ENCODE data around the gene C9orf43. TPM values are rescaled to one million over a fixed set of nuclear protein-coding genes. Genes with fewer than 3 reads are reported as not detected.

The C9orf43 gene
- polyA plus RNA-seq, 1 donor from 2014 or later: not detected

DNA sequence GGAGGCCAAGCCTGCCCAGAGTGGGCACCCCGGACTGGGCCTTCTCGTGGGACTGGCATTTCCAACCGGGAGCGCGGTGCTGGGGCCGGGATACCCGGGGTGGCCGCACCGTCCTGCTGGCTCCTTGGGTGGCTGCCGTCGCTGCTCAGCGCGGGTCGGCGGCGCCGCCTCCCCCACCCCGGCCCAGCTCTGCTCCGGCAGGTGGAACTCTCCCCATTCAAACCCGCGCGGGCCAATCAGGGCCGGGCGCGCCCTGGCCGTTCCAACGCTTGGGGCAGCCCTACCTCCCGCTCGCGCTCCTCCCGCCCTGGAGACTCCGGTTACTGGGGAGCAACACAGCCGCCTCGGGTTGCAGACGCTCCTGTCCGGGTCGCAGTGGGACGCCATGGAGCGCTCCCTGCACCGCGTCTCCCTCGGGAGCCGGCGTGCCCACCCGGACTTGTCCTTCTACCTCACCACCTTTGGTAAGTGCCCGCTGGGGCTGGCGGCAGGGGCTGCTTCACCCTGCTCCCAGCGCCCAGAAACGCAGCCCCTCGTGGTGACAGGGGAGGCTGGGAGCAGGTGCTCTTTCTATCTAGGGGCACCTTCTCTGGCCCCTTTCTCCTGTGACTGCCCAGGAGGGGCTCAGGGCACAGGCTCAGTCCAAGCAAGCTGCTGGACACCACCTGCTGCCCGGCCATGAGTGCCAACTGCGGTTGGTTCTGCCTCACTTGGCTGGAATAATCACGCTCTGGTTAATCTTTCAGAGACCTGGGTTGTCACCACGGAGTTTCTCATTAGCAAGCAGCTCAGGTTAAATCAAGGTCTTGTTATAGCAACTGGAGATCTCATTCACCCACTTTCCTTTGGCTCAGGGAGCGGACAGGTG is 53.1 kb downstream of the C9orf43 start, which contains the start of gene RGS3:
Gene RGS3 (plus strand): TSS at position 310 of the 868 bp plus-strand sequence. CDS start 76 bp downstream, at position 386.
- Mint-ChIP-seq H3K36me3 (peaks cover 2% of the 10 kb centered on the region), H3K27me3 (peaks cover 1% of the 10 kb centered on the region), H3K4me3 (no peak within 1 kb of the TSS), H3K4me1 (peaks cover 0 to 2% (median 0%) of the 10 kb centered on the region in 3 donors), H3K9me3 (peaks cover 4 to 6% (median 5%) of the 10 kb centered on the region in 3 donors), H3K27ac (peak within 1 kb of the TSS in 1 of 3 donors; percentile 44)

GRCh38 chr9:113464286-113464660 is 53.7 kb downstream of the C9orf43 start:
- peaks cover 0 to 2% (median 0%) of the 10 kb centered on the region in 3 donors for H3K4me1 Mint-ChIP-seq
- peaks cover 4 to 6% (median 5%) of the 10 kb centered on the region in 3 donors for H3K9me3 Mint-ChIP-seq
- H3K36me3 Mint-ChIP-seq: peaks cover 2% of the 10 kb centered on the region
- H3K4me3 Mint-ChIP-seq: no peak overlapping the region
- peak overlapping the region in 1 of 3 donors; percentile 44 for H3K27ac Mint-ChIP-seq
- peaks cover 1% of the 10 kb centered on the region for H3K27me3 Mint-ChIP-seq

GRCh38 chr9:113465599-113466140 is 55.1 kb downstream of the C9orf43 start:
- H3K27ac Mint-ChIP-seq: no peak overlapping the region

DNA sequence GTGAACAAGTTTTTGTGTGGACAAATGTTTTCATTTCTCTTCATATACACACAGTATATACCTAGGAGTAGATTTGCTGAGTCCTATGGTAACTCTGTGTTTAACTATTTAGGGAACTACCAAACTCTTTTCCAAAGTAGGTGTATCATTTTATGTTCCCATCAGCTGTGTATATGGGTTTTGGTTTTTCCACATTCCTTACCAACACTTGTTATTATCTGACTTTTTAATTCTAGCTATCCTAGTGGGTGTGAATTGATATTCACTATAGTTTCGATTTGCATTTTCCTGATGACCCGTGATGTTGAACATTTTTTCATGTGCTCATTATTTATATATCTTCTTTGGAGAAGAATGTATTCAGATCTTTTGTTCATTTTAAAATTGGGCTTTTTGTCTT is 56.6 kb downstream of the C9orf43 start:
- peaks cover 0 to 2% (median 0%) of the 10 kb centered on the region in 3 donors for H3K4me1 Mint-ChIP-seq
- H3K4me3 Mint-ChIP-seq: no peak overlapping the region
- peaks cover 2% of the 10 kb centered on the region for H3K36me3 Mint-ChIP-seq
- H3K9me3 Mint-ChIP-seq: peaks cover 4 to 6% (median 5%) of the 10 kb centered on the region in 3 donors
- no peak overlapping the region for H3K27ac Mint-ChIP-seq
- H3K27me3 Mint-ChIP-seq: peaks cover 3% of the 10 kb centered on the region

More at GRCh38 chr9:113465599-113466140, 55.1 kb downstream of the C9orf43 start:
- peaks cover 0 to 2% (median 2%) of the 10 kb centered on the region in 3 donors for H3K4me1 Mint-ChIP-seq
- H3K27me3 Mint-ChIP-seq: peaks cover 3% of the 10 kb centered on the region
- no peak overlapping the region for H3K4me3 Mint-ChIP-seq
- peaks cover 4 to 6% (median 5%) of the 10 kb centered on the region in 3 donors for H3K9me3 Mint-ChIP-seq
- H3K36me3 Mint-ChIP-seq: peaks cover 2% of the 10 kb centered on the region

- H3K27me3 Mint-ChIP-seq: peaks cover 5% of the 10 kb centered on the region
- H3K27ac Mint-ChIP-seq: no peak overlapping the region
- H3K9me3 Mint-ChIP-seq: peaks cover 4 to 6% (median 6%) of the 10 kb centered on the region in 3 donors
- H3K4me3 Mint-ChIP-seq: no peak overlapping the region
- peaks cover 0 to 2% (median 0%) of the 10 kb centered on the region in 3 donors for H3K4me1 Mint-ChIP-seq
- H3K36me3 Mint-ChIP-seq: peaks cover 2% of the 10 kb centered on the region
Measured at GRCh38 chr9:113468716-113469448, 58.3 kb downstream of the C9orf43 start.

- H3K27ac Mint-ChIP-seq: no peak overlapping the region
- peaks cover 2% of the 10 kb centered on the region for H3K36me3 Mint-ChIP-seq
Measured at GRCh38 chr9:113471143-113471542, 60.6 kb downstream of the C9orf43 start.

DNA sequence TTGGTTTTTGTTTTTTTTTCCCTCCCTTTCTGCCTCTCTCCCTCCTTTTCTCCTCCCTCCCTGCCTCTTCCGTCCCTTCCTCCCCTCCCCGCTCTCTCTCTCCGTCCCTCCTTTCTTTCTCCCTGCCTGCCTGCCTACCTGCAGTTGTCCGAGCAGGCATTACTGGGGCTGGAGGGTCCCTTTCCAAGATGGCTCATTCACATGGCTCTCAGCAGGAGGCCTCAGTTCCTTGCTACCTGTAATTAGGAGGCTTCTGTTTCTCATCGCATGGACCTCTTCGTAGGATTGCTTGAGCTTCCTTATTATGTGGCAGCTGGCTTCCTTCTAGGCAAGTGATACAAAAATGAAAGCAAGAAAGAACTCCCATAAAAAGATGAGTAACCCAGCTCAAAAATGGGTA is 61.0 kb downstream of the C9orf43 start:
- H3K27me3 Mint-ChIP-seq: peaks cover 5% of the 10 kb centered on the region
- peaks cover 4 to 6% (median 6%) of the 10 kb centered on the region in 3 donors for H3K9me3 Mint-ChIP-seq
- H3K36me3 Mint-ChIP-seq: peaks cover 2% of the 10 kb centered on the region
- H3K4me1 Mint-ChIP-seq: peaks cover 0 to 2% (median 0%) of the 10 kb centered on the region in 3 donors
- no peak overlapping the region for H3K4me3 Mint-ChIP-seq
- H3K27ac Mint-ChIP-seq: no peak overlapping the region

More at GRCh38 chr9:113471143-113471542, 60.6 kb downstream of the C9orf43 start:
- peaks cover 4 to 6% (median 6%) of the 10 kb centered on the region in 3 donors for H3K9me3 Mint-ChIP-seq
- no peak overlapping the region for H3K4me3 Mint-ChIP-seq
- H3K27me3 Mint-ChIP-seq: peaks cover 5% of the 10 kb centered on the region
- peaks cover 0 to 2% (median 0%) of the 10 kb centered on the region in 3 donors for H3K4me1 Mint-ChIP-seq

GRCh38 chr9:113472199-113472598 is 61.7 kb downstream of the C9orf43 start:
- Mint-ChIP-seq H3K36me3 (peaks cover 2% of the 10 kb centered on the region), H3K27me3 (peaks cover 6% of the 10 kb centered on the region), H3K9me3 (peaks cover 2 to 6% (median 5%) of the 10 kb centered on the region in 3 donors), H3K4me3 (no peak overlapping the region), H3K4me1 (peaks cover 0 to 2% (median 0%) of the 10 kb centered on the region in 3 donors), H3K27ac (no peak overlapping the region)

DNA sequence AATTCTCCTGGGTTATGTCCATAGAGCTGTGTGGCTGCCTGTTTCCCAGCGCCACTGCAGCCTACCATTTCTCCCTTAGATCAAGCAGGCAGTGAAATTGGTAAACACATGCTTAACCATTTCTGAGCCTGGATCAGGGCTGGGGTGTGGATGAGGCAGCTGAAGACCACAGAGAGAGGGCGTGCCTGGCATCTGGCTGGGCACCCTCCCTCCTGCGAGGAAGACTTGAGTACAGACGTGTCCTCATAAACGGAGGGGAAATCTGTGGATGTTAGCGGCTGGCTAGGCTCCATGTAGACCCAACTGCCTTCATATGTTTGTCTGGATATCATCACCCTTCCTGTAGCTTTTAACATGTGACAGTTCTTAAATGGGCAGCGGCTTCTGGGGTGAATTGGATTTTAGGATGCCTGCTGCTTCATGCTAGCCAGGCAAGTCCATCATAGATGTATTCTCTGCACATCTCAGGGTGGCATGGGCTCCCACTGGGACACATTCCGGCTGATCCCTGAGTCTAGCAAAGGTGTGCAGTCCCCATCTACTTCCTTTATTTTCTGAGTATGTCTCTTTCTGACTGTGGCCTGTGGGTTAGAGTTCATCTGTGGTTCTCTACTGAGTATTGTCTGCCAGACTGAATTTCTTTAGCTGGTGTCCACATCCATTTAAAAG is 63.9 kb downstream of the C9orf43 start:
- Mint-ChIP-seq H3K4me1 (peaks cover 0 to 2% (median 0%) of the 10 kb centered on the region in 3 donors), H3K4me3 (no peak overlapping the region), H3K36me3 (peaks cover 2% of the 10 kb centered on the region), H3K27ac (no peak overlapping the region), H3K9me3 (peaks cover 0 to 2% (median 0%) of the 10 kb centered on the region in 3 donors), H3K27me3 (peaks cover 8% of the 10 kb centered on the region)

GRCh38 chr9:113475031-113475430 is 64.5 kb downstream of the C9orf43 start:
- Mint-ChIP-seq H3K9me3 (peaks cover 0 to 2% (median 0%) of the 10 kb centered on the region in 3 donors), H3K27ac (no peak overlapping the region), H3K4me3 (no peak overlapping the region), H3K27me3 (peaks cover 8% of the 10 kb centered on the region), H3K36me3 (peaks cover 2% of the 10 kb centered on the region), H3K4me1 (peaks cover 0 to 2% (median 0%) of the 10 kb centered on the region in 3 donors)

DNA sequence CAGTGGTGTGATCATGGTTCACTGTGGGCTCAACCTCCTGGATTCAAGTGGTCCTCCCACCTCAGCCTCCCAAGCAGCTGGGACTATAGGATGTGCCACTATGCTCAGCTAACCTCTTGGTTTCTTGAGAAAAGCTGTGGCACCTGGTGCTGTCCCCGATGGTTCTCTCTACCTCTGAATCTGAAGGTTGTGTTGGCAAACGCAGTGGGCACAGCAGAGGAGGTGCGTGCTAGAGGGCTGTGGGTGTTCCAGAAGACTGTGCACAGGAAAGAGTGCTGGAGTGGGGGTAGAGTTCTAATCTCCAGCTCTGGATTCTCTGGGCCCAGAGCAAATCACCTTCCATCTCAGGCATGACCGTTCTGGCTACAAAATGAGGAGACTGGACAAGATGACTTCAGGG is 65.4 kb downstream of the C9orf43 start:
- H3K9me3 Mint-ChIP-seq: peaks cover 0 to 2% (median 2%) of the 10 kb centered on the region in 3 donors

GRCh38 chr9:113476511-113476916 is 66.0 kb downstream of the C9orf43 start:
- H3K9me3 Mint-ChIP-seq: peaks cover 0 to 2% (median 2%) of the 10 kb centered on the region in 3 donors
- H3K27me3 Mint-ChIP-seq: peaks cover 6% of the 10 kb centered on the region
- H3K27ac Mint-ChIP-seq: no peak overlapping the region
- no peaks in the 10 kb centered on the region for H3K4me1 Mint-ChIP-seq
- H3K4me3 Mint-ChIP-seq: no peak overlapping the region
- peaks cover 2% of the 10 kb centered on the region for H3K36me3 Mint-ChIP-seq

More for the DNA sequence above, 65.4 kb downstream of the C9orf43 start:
- Mint-ChIP-seq H3K36me3 (peaks cover 2% of the 10 kb centered on the region), H3K27me3 (peaks cover 6% of the 10 kb centered on the region), H3K4me3 (peak overlapping the region in 1 of 4 donors; percentile 30), H3K27ac (no peak overlapping the region), H3K4me1 (no peaks in the 10 kb centered on the region)

GRCh38 chr9:113477058-113477457 is 66.5 kb downstream of the C9orf43 start:
- Mint-ChIP-seq H3K27me3 (peaks cover 6% of the 10 kb centered on the region), H3K4me1 (no peaks in the 10 kb centered on the region), H3K9me3 (peaks cover 0 to 2% (median 2%) of the 10 kb centered on the region in 3 donors), H3K4me3 (no peak overlapping the region), H3K36me3 (peaks cover 2% of the 10 kb centered on the region), H3K27ac (no peak overlapping the region)

GRCh38 chr9:113477661-113478060 is 67.1 kb downstream of the C9orf43 start:
- no peak overlapping the region for H3K27ac Mint-ChIP-seq
- peaks cover 2% of the 10 kb centered on the region for H3K36me3 Mint-ChIP-seq
- peaks cover 4% of the 10 kb centered on the region for H3K27me3 Mint-ChIP-seq
- H3K9me3 Mint-ChIP-seq: peaks cover 0 to 2% (median 0%) of the 10 kb centered on the region in 3 donors
- no peak overlapping the region for H3K4me3 Mint-ChIP-seq
- H3K4me1 Mint-ChIP-seq: no peaks in the 10 kb centered on the region
